HL-60/S4 (cell line): ENCODE data around the gene TSHZ2.

Source experiments
- in situ Hi-C: fragments of 300-500 bp; cut with MboI; formaldehyde crosslinking; loops from 2 replicates; pipeline ENCODE4 v1.14.3; 2022; ENCODE audit warnings: low sequenced_read_pairs

Gene TSHZ2

GRCh38 chr20:53027089-53027488 is 54.9 kb downstream of the TSHZ2 start:
- in situ Hi-C loops, result no loop called here

- in situ Hi-C loops, result no loop called here
Measured at GRCh38 chr20:53028337-53029007, 56.3 kb downstream of the TSHZ2 start.

GRCh38 chr20:53030061-53030460 is 57.9 kb downstream of the TSHZ2 start:
- in situ Hi-C loops, result no loop called here

- in situ Hi-C loops, result no loop called here
Measured at GRCh38 chr20:53032046-53032445, 59.9 kb downstream of the TSHZ2 start.

DNA sequence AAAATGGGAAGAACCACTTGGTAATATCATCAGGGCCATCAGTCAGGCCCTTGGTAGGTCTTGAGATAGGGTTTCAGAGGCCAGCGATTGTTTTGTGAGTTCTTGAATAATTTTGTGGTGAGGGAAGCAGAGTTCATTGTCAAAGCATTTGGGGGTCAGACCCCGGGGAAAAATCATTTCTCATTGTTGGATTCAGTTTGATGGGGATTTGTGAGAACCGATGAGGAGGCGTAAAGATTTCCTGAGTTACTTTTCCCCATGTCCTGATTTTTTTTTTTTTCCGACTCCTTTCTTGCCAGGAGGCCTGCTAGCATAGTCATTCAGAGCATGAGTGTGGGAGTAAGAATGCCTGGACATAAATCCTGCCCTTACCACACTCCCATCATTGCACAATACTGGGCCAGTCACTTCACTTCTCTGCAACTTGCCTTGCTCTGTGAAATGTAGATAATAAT is 60.3 kb downstream of the TSHZ2 start:
- in situ Hi-C loops, result no loop called here

DNA sequence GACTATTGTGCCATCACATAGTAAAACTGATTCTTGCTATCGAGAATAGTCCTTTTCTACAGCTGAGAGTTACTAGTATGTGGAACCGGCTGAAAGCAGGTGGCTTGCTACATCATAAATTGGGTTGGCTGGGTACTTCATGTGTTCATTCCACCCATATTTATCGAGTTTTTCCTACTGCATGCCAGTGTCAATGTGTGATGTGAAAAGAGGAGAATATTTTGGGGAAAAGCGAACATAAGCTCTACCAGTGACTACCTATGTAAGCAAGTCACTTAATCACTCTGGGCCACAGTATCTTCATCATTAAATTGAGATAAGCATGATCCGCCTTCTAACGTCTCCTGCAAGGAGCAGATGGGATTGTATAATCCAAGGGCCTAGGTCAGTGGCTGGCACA is 61.0 kb downstream of the TSHZ2 start:
- in situ Hi-C loops, result no loop called here

- in situ Hi-C loops, result no loop called here
Measured at GRCh38 chr20:53034899-53035298, 62.7 kb downstream of the TSHZ2 start.

- in situ Hi-C loops, result no loop called here
Measured at GRCh38 chr20:53036992-53037391, 64.8 kb downstream of the TSHZ2 start.

DNA sequence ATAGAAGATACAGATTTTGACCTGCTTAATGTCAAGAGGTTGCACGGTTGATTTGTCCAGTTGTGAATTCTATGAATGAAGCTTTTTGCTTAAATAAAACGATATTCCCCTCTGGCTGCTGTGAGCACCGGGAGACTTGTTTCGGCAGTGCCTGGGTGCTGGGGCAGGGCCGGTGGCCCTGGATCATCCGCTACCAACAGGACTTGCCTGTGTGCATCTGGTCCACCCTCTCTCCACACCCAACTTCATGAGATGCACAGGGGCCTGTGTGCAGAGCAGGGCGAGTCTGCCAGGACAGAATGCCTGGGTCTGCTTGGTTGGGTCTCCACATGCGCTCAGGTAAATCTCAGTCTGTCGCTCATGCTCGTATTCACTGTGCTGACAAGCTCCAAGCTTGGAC is 65.5 kb downstream of the TSHZ2 start:
- in situ Hi-C loops, result no loop called here

DNA sequence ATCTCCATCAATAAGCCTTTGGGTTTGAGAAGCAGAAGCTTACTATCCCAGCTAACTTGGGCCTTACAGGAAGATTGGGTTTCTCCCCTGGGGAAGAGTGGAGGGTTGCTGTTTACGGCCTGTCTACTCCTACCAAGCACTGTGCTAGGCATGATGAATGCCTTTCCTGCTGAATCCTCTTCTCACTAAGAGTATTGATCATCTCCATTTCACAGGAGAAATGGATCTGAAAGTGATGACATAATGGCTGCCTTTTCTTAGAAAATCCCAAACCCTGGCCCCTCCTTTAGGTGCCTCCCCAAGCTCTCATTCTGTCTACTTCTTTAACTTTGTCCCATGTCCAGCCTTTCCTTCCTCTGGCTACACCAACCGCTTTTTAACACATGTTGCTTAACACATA is 66.1 kb downstream of the TSHZ2 start:
- in situ Hi-C loops, result no loop called here

- in situ Hi-C loops, result no loop called here
Measured at GRCh38 chr20:53040693-53041589, 68.8 kb downstream of the TSHZ2 start.

DNA sequence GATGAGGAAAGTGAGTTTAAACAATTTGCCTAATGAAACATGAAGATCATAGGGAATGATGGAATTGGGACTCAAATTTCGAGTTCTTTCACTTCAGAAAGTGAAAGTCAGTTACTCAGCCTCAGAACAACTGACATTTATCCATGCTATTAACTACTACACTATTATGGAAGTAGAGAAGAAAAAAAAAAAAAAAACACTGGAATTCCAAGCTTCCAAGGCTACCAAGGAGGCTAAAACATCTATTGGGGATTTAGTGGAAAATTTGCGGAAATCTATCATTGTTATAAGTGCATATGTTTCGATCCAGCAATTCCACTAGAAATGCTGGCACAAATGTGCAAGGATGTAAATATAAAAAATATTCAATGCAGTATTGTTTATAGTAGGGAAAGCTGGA is 70.4 kb downstream of the TSHZ2 start:
- in situ Hi-C loops, result no loop called here

GRCh38 chr20:53044296-53044695 is 72.1 kb downstream of the TSHZ2 start:
- in situ Hi-C loops, result no loop called here

DNA sequence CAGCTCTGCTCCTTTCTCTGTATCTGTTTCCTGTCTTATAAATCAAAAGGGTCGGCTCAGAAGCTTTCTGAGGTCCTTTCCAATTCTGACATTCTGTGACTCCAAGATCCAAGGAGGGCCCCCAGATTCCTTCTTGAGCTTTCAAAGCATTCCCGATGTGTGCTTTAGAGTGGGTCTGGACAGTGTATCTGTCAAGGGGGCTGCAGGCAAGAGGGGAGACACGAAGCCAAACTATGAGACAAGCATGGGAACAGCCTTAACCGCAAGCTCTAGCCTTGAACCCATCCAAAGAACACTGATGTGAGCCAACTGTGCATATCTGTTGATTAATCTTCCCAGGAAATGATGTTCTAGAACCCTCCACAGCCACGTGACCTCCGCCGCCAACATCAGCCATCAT is 73.8 kb downstream of the TSHZ2 start:
- in situ Hi-C loops, result no loop called here

DNA sequence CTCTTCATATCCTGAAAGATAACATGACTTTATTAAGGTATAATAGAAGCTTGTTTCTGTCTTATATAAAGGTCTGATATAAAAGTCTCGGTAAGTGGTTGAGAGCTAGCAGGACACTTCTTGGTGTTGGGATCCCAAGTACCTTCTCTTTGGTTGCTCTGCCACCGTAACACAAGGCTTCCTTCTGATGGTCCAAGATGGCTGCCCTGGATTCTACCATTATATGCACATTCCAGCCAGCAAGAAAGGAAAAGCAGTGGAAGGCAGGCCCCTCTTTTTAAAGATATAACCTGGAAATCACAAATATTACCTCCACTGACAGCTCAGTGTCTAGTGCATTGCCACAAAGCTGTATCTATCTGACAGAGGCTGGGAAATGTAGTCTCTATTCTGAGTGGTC is 75.0 kb downstream of the TSHZ2 start:
- in situ Hi-C loops, result no loop called here

DNA sequence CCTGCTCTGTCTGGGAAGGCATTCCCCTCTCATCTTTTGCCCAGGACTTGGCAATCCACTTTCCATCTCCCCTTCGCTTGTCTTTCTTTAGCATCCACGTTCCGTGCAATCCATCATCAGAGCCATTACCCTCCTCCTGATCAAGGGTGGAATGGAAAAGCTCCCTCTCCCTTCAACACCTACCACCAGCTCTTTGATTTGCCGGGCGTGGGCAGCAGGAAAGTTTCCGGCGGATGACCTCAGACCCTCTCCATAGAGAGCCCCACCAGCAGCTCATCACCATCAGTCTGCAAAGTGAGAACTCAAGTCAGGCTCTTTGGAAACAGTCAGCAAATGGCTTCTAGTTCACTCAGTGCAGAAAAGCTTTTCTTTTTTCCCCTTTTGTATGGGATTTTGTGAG is 76.2 kb downstream of the TSHZ2 start:
- in situ Hi-C loops, result no loop called here

- in situ Hi-C loops, result no loop called here
Measured at GRCh38 chr20:53050338-53050737, 78.2 kb downstream of the TSHZ2 start.

DNA sequence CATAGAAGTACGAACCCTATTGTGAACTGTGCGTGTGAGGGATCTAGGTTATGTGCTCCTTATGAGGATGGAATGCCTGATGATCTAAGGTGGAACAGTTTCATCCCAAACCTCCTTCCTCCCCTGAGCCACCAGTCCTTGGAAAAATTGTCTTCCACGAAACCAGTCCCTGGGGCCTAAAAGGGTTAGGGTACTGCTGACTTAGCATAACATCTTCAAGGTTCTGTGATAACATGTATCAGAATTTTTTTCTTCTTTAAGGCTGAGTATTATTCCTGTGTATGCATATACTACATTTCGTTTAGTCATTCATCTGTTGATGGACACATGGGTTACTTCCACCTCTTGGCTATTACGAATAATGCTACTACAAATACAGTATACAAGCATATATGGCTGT is 80.2 kb downstream of the TSHZ2 start:
- in situ Hi-C loops, result no loop called here

GRCh38 chr20:53053595-53053994 is 81.4 kb downstream of the TSHZ2 start:
- in situ Hi-C loops, result no loop called here

DNA sequence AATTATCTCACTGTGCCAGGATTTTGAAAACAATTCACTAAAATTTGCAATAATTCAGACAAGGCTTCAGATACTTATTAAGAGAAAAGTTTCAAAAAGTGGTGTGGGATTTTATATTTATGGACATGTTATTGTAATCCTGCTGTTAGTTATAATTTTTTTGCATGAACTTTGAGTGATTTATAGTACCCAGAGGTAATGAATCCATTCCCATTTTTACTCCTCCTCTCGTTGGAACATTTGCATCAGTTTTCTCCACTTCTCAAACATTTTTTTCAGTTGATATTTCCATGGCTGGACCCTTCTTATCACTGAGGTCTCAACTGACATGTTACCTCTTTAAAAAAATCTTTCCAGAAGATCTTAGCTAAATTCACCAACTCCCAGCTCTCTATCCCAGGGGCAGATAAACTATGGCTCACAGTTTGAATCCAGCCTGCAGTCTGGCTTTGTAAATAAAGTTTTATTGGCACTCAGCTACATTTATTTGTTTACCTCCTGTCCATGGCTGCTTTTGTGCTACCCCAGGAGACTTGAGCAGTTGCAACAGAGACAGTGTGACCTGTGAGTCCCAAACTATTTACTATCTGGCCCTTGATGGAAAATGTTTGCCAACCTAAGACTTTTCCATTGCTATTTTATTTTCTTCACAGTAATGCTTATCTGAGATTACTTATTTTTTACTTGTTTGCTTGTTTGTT is 83.4 kb downstream of the TSHZ2 start:
- in situ Hi-C loops, result no loop called here

DNA sequence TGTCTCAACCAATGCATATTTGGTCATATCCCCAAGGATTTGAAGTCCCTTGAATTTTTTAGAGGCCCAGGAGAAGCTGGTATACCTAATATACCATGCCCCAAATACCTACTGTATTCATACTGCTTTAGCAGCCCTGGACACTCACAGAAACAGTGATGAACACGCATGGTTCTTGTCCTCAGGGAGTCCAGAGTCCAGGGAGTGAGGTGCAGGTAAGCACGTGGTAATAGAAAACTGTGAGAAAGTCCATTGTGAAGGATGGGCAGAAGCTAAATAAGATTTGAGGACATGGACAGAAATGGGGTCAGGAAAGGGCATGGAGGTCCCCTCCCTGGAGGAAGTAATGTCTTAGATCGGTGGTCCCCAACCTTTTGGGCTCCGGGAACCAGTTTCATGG is 85.4 kb downstream of the TSHZ2 start:
- in situ Hi-C loops, result no loop called here

DNA sequence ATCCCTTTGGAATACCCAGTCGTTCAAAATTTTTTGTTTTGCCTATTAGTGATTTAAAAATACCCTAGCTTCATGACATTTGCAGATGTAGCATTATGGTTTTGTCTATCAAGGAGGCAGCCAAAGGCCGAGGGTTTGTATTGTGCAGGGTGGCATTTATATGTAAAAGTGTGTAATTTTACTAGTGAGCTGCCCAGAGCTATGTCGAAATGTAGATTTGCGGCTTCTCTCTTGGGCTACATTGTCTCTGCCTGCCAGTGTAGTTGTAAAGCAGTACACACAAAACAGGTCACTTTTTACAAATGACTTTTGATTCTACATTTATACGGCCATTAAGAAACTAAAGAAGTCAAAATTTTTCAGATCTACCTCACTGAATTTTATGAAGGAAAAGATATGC is 87.7 kb downstream of the TSHZ2 start:
- in situ Hi-C loops, result no loop called here
